IMR-90 (cell line): Measurements from ENCODE around the gene TPSG1. TPM values are rescaled to one million over a fixed set of nuclear protein-coding genes. Genes with fewer than 3 reads are reported as not detected.

Experiments
- ATAC-seq: fragments of 200-7000 bp; cut with Tn5 transposase; 2 replicates; pipeline ENCODE4 v1.9.1; 2020; ENCODE audit warnings: low read depth, mild to moderate bottlenecking, moderate library complexity
- BruUV-seq: library from RNA; stranded (reverse); fragments of 400-500 nt; replicated peaks from 2 replicates; lab custom pipeline; 2021; lab: Mats Ljungman, UMichigan
- CTCF ChIA-PET: fragments of 300-600 bp; formaldehyde crosslinking; extraction: SDS; loops from one replicate; lab custom pipeline; 2021; ENCODE audit warnings: antibody characterized with exemption; lab: Yijun Ruan, JAX
- POLR2A ChIA-PET: fragments of 300-600 bp; sonication (Branson Sonifier 250); formaldehyde crosslinking; loops from one replicate; lab custom pipeline; 2022; ENCODE audit warnings: antibody characterized with exemption; ENCODE audit not compliant: unreplicated experiment; lab: Charles Lee
- DNase-seq: peaks from one replicate; pipeline ENCODE4 v3.0.0; 2013
- H2AFZ ChIP-seq: replicated peaks from 2 replicates; pipeline ENCODE3; 2013; ENCODE audit warnings: low read length, mild to moderate bottlenecking; ENCODE audit not compliant: poor library complexity
- H2AK5ac ChIP-seq: 2 replicates; pipeline ENCODE4 v1.6.1; 2013; ENCODE audit warnings: low read depth, low read length, inconsistent platforms
- H2AK9ac ChIP-seq: replicated peaks from 2 replicates; pipeline ENCODE3; 2013; ENCODE audit warnings: mild to moderate bottlenecking, low read depth, low read length, moderate library complexity; ENCODE audit not compliant: poor library complexity
- H2BK120ac ChIP-seq: 2 replicates; pipeline ENCODE4 v1.6.1; 2013; ENCODE audit warnings: low read depth, low read length, inconsistent platforms
- H2BK15ac ChIP-seq: 3 replicates; pipeline ENCODE4 v1.6.1; 2013; ENCODE audit warnings: low read depth, low read length, inconsistent platforms
- H2BK20ac ChIP-seq: 2 replicates; pipeline ENCODE4 v1.6.1; 2013; ENCODE audit warnings: low read depth, mild to moderate bottlenecking, inconsistent platforms, low read length, moderate library complexity
- H2BK5ac ChIP-seq: 2 replicates; pipeline ENCODE4 v1.6.1; 2013; ENCODE audit warnings: mild to moderate bottlenecking, low read depth, low read length, inconsistent platforms; ENCODE audit not compliant: poor library complexity, severe bottlenecking
- H3K14ac ChIP-seq: replicated peaks from 2 replicates; pipeline ENCODE4 v1.6.1; 2013; ENCODE audit warnings: low read depth, low read length, inconsistent platforms
- H3K18ac ChIP-seq: 2 replicates; pipeline ENCODE4 v1.6.1; 2013; ENCODE audit warnings: low read depth, low read length, control low read depth
- H3K23ac ChIP-seq: 2 replicates; pipeline ENCODE4 v1.6.1; 2013; ENCODE audit warnings: low read depth, low read length, inconsistent platforms
- H3K27ac ChIP-seq: 2 replicates; pipeline ENCODE4 v1.5.1; 2013; ENCODE audit warnings: mild to moderate bottlenecking, control low read depth, low read length; ENCODE audit not compliant: insufficient read depth
- H3K27me3 ChIP-seq: 2 replicates; pipeline ENCODE4 v1.6.1; 2013; ENCODE audit warnings: low read length; ENCODE audit not compliant: control insufficient read depth, insufficient read depth
- H3K36me3 ChIP-seq: 2 replicates; pipeline ENCODE4 v1.6.1; 2013; ENCODE audit warnings: low read length, mixed read lengths; ENCODE audit not compliant: control insufficient read depth, insufficient read depth
- H3K4ac ChIP-seq: 2 replicates; pipeline ENCODE4 v1.6.1; 2013; ENCODE audit warnings: low read depth, low read length, inconsistent platforms
- H3K4me1 ChIP-seq: 2 replicates; pipeline ENCODE4 v1.6.1; 2013; ENCODE audit warnings: low read length, mixed read lengths; ENCODE audit not compliant: control insufficient read depth, insufficient read depth
- H3K4me2 ChIP-seq: 2 replicates; pipeline ENCODE4 v1.6.1; 2013; ENCODE audit warnings: low read depth, mild to moderate bottlenecking, control low read depth, low read length, moderate library complexity
- H3K4me3 ChIP-seq: 2 replicates; pipeline ENCODE4 v1.5.1; 2013; ENCODE audit warnings: low read depth, mild to moderate bottlenecking, control low read depth, low read length, moderate library complexity; ENCODE audit not compliant: insufficient read depth
- H3K56ac ChIP-seq: 2 replicates; pipeline ENCODE4 v1.6.1; 2013; ENCODE audit warnings: low read length, inconsistent platforms; ENCODE audit not compliant: insufficient read depth; ENCODE audit errors: extremely low read depth
- H3K79me1 ChIP-seq, 2 experiments: 2 replicates each; pipeline ENCODE4 v1.6.1; 2013; ENCODE audit warnings: low read length in 2 of 2, inconsistent platforms in 1 of 2, low read depth in 1 of 2
- H3K9ac ChIP-seq: 2 replicates; pipeline ENCODE4 v1.6.1; 2013; ENCODE audit warnings: low read depth, low read length, control low read depth
- H3K9me1 ChIP-seq: 2 replicates; pipeline ENCODE4 v1.6.1; 2013; ENCODE audit warnings: low read length, inconsistent platforms; ENCODE audit not compliant: insufficient read depth
- H3K9me3 ChIP-seq: 2 replicates; pipeline ENCODE4 v1.6.1; 2013; ENCODE audit warnings: low read length; ENCODE audit not compliant: control insufficient read depth, insufficient read depth
- H4K20me1 ChIP-seq: 2 replicates; pipeline ENCODE4 v1.6.1; 2013; ENCODE audit warnings: low read length, inconsistent platforms; ENCODE audit not compliant: insufficient read depth
- H4K5ac ChIP-seq: 2 replicates; pipeline ENCODE4 v1.6.1; 2013; ENCODE audit warnings: mild to moderate bottlenecking, low read depth, low read length, control low read depth
- H4K8ac ChIP-seq, 2 experiments: 2 replicates each; pipeline ENCODE4 v1.6.1; 2013; ENCODE audit warnings: low read depth in 2 of 2, low read length in 2 of 2, control low read depth in 1 of 2, inconsistent platforms in 1 of 2
- H4K91ac ChIP-seq: 2 replicates; pipeline ENCODE4 v1.6.1; 2013; ENCODE audit warnings: low read depth, low read length, inconsistent platforms; ENCODE audit not compliant: insufficient read depth
- BHLHE40 ChIP-seq: fragments of 150-350 bp; IDR thresholded peaks from 2 replicates; pipeline ENCODE4 v1.6.1; 2016; ENCODE audit warnings: mild to moderate bottlenecking, low read depth, low read length
- CHD1 ChIP-seq: IDR thresholded peaks from 2 replicates; pipeline ENCODE4 v1.6.1; 2012; ENCODE audit warnings: low read depth, low read length, improper control_type of control experiment
- MAFK ChIP-seq: IDR thresholded peaks from 2 replicates; pipeline ENCODE4 v1.6.1; 2012; ENCODE audit warnings: low read depth, low read length, improper control_type of control experiment
- NFE2L2 ChIP-seq: fragments of 150-350 bp; IDR thresholded peaks from 2 replicates; pipeline ENCODE4 v1.6.1; 2016; ENCODE audit warnings: low read depth, mild to moderate bottlenecking, low read length
- USF2 ChIP-seq: fragments of 150-350 bp; IDR thresholded peaks from 2 replicates; pipeline ENCODE4 v1.6.1; 2017; ENCODE audit warnings: mild to moderate bottlenecking, antibody characterized with exemption, low read length, low read depth
- WGBS, 2 experiments: methylation state at CpG; one replicate each; pipeline versions ENCODE4 v1.1.5 to v1.1.7; 2013; ENCODE audit warnings: missing lambda C conversion rate in 2 of 2; ENCODE audit not compliant: insufficient read length in 1 of 2; ENCODE audit errors: extremely low coverage in 2 of 2; 5-methylcytosine and 5-hydroxymethylcytosine counted together
- dilution Hi-C: fragments of 300-500 bp; cut with HindIII; formaldehyde crosslinking; loops from one replicate; pipeline ENCODE4 v1.14.3; 2018; ENCODE audit warnings: low sequenced_read_pairs; ENCODE audit not compliant: unreplicated experiment
- in situ Hi-C: fragments of 300-500 bp; cut with MboI; formaldehyde crosslinking; loops from 3 replicates; pipeline ENCODE4 v1.14.3; 2019; ENCODE audit warnings: low sequenced_read_pairs, inconsistent platforms, mixed read lengths
- intact Hi-C: fragments of 100-400 bp; cut with micrococcal nuclease; formaldehyde crosslinking; loops from 2 replicates; pipeline ENCODE4 v1.10.0; 2022
- polyA plus RNA-seq, 3 experiments: library from polyadenylated mRNA; depleted of rRNA; stranded (reverse); fragments of >200 nt; gene quantifications; 2 replicates each; pipeline ENCODE4 v1.2.3, GENCODE V29; 2012; ENCODE audit warnings: low replicate concordance in 1 of 3
- total RNA-seq: library from RNA; depleted of rRNA; stranded (reverse); fragments of >200 nt; gene quantifications from 2 replicates; pipeline ENCODE4 v1.2.3, GENCODE V29; 2012

The TPSG1 gene
- total and polyA plus RNA-seq, 2 of the 4 experiments (the other 2 are of a cell fraction) = not detected

- no peak overlapping the region for H3K4me2 ChIP-seq
- in situ Hi-C loops (loop anchor here (25.0 kb wide), 1 partner anchor 409 kb away; the partner anchor contains the start of gene GNG13), intact Hi-C loops (no loop called here), dilution Hi-C loops (no loop called here)
- no peak overlapping the region for H4K8ac ChIP-seq
- no peak for DNase-seq
- no peak overlapping the region for H3K14ac ChIP-seq
- ChIA-PET CTCF (no interaction called here), POLR2A (no interaction called here)
- no peaks in the 10 kb centered on the region for H4K20me1 ChIP-seq
- H2AFZ ChIP-seq = no peak overlapping the region
- no peak overlapping the region for H3K4me3 ChIP-seq
- H2BK15ac ChIP-seq = no peak overlapping the region
- no peak overlapping the region for H2BK20ac ChIP-seq
- H4K5ac ChIP-seq = no peak overlapping the region
- 80% methylated on average over 25 of the region's 48 CpGs; no CpG with 5 or more reads in 1 of the 2 experiments for WGBS, 2 experiments
- H2BK5ac ChIP-seq = no peak overlapping the region
- H3K18ac ChIP-seq = no peak overlapping the region
- no peaks in the 10 kb centered on the region for H3K9me1 ChIP-seq
- ATAC-seq = no peak
- no peaks in the 10 kb centered on the region for H3K9me3 ChIP-seq
- H2BK120ac ChIP-seq = no peak overlapping the region
- no peak overlapping the region for H3K4ac ChIP-seq
- peak overlapping the region; percentile 37 for H2AK9ac ChIP-seq
- H4K91ac ChIP-seq = no peak overlapping the region
- H3K27ac ChIP-seq = no peak overlapping the region
- no peak overlapping the region for H3K23ac ChIP-seq
- TF ChIP-seq BHLHE40 (no peak), NFE2L2 (no peak), CHD1 (no peak), MAFK (no peak), USF2 (no peak)
- no peaks in the 10 kb centered on the region; the same call in 1 of the 2 replicates for H3K27me3 ChIP-seq
- no peaks in the 10 kb centered on the region for H3K79me1 ChIP-seq
- no peak overlapping the region for H3K9ac ChIP-seq
- BruUV-seq = no TSS peak
- H3K56ac ChIP-seq = no peak overlapping the region
- H3K36me3 ChIP-seq = peaks cover 2% of the 10 kb centered on the region; the same call in 1 of the 2 replicates
- H3K4me1 ChIP-seq = no peaks in the 10 kb centered on the region
- H2AK5ac ChIP-seq = no peak overlapping the region
Observed at GRCh38 chr16:1220841-1221627, 4.0 kb downstream of the TPSG1 start.
